GM19238 (cell line): ENCODE results near the gene ALDOC.

Source experiments
- DNase-seq: peaks from one replicate; pipeline ENCODE4 v3.0.0; 2011; ENCODE audit warnings: low spot score; ENCODE audit not compliant: insufficient read length

ALDOC gene

DNA sequence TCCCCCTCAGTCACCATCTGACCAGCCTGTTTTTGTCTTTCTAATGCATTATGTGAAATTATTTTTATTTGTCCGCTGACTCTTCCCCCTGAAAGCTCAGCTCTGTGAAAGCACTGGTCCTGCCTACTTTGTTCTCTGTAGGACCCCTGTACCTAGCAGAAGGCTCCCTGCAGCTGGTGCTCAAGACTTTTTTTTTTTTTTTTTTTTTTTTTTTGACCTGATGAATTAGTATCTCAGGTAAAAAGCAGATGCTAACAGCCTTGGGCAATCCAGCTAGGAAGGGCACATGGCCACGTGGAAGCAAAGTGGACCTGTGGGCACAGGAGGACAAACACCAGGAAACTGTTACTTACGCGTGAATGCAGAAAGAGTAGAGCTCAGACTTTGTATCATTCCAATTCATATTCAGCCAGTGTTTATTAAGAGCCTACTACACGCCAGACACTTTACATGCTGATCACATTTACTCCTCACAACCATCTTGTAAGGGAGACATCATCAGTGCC is 23.6 kb downstream of the ALDOC start:
- DNase-seq, result no peak

DNA sequence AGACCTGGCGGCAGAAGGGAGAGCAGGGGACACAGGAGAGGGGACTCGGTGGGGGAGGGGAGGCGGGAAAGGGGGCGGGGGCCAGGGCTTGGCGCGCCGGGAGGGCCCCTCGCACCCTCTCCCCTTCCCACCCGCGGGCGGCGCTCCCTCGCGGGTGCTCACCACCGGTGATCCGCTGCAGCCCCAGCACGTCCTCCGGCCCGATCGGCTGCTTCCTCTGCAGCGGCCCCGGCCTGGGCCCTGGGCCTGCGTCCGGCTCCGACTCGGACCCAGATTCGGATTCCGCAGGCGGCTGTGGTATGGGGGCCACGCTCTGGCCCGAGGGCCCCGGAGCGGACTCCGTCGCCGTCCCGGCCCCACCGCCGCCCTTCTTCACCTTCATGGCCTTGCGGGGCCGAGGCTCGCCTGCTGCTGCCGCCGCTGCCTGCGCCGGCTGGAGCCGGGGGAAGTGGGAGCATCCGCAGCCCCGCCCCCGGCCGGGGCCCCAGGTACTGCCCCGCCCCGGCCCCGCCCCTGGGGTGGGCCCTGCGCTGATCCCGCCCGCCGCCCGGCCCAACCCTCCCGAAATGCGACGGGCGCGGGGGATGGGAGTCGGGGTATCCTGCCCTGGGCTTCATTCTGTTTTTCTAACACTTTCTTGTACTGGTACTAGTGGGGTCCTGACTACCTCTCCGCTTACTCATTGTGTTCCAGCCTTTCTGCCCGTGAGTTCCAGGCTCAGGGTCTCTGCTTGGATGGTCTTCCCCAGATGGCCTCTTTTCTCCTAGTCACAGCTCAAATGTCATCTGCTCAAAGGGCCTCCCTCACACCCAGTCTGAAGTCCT is 24.3 kb downstream of the ALDOC start, which contains the start of gene UNC119:
UNC119 (minus strand) TSS at position 449 of the 824 bp plus-strand sequence; CDS start at position 382, 67 bp downstream.
- DNase-seq, result peak; percentile 83

DNA sequence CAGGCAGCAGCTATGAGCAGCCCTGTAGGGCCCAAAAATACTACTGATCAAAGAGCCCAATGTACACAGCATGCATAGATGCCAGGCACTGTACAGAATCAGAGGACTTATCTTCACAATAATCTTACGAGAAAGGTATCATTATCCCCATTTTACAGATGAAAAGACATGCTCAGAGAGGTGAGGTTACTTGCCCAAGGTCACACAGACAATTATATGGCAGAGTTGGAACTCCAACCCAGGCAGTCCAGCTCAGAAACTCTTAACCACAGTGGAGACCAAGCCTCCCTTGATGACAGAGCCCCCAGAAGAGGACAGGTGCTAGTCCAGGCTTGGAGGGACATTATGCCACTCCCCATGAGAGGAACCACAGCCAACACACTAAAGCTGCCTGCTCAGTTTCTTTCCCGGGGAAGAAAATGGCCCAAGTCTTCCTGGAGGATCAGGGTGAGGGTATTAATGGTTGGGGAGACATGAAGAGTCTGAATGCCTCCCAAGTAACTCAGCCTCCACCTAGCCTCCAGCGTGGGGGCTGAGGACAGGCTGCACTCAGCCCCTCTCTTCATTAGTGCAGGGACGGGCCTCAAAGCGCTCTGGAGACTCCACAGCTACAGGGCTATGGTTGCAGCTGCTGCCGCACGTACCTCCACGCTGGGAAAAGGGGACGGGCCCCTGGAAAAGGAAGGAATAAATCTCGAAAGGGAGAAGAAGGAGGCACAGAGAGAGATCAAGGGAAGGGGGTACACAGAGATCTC is 25.1 kb downstream of the ALDOC start:
- no peak for DNase-seq

DNA sequence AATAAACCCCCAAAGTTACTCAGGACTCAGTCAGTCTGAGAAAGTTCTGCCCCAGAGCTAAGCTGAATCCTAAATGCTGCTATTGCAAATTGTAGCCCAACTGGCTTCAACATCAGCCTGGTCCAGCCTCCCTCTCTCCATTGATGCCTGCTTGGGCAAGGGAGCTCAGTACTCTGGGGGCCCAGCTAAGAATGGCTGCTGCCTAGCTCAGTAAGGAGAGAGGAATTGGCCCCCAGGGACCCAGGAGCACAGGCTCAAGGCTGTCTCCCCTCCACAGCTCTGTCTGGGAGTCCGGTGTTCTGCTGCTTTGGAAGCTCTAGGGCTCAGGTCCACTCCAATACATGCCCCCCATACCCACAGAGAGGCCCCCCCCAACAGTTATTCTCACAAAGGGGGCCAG is 25.8 kb downstream of the ALDOC start:
- DNase-seq, result no peak

DNA sequence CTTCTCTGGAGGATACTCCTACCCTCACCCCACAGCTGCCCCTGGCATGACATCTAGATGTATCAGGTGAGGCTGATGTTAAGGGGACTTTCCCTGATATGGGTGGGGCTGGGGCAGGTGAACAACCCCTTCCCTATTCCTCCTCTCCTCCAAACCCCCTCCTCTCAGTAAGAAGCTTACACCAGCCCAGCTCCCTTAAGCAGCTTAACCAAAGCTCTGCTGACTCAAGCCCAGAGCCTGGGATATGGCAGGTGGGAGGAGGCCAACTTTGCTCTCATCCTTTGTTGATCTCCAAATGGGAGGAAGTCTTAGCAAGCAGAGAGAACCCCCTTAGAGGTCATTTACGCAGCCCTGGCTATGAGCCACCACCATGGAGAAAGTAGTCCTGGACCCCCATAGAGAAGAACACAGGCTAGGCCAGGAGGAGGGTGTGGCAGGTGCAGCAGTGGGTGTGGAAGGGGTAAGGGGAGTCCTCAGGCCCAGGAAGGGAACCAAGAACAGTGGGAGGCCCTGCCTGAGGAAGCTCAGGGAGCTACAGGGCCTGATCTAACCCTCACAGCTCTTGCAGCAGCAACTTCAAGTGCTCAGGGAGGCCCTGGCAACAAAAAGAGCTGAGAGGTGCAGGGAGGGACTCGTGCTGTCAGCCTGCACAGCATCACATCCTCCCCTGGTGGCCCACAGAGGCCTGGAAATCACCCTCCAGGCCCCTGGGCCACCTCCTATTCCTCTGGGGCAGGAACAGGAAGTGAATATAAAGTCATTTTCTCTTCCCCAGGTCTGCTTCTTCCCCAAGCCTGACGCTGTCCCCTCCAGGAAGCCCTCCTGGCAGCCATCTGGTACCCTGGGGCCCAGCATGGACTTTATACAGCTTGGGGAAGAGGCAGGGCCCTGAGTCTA is 27.2 kb downstream of the ALDOC start:
- peak; percentile 81 for DNase-seq

DNA sequence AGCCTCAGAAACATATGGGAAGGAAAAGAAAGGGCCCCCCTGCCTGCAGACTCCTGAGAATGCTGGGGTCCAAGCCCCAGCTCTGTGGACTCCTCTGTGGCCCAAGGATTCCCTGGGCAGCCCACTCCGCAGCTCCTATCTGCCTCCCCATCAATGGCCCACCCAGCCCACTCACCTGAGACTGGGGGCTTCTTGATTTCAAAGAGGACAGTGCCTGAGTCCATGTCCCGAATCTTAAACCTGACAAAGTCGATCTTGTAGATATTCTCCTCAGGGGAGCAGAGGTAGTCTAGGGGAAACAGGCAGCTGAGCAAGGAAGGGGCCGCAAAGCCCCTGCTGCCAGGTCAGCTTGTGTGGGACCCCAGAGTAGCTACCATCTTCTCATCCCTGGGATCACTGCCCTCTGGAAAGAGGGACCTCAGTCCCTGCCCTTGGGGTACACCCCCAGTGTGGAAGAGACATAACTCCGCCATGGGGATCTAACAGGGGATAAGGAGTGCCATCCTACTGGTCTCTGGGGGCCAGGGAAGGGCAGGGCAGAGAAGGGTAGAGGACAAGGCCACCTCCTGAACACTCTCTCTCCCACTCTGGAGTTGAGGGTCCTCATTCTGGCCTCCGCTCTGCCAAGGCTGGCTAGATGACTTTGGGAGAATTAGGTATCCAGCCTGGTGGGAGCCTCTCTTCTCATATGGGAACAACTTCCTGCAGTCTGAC is 28.1 kb downstream of the ALDOC start:
- no peak for DNase-seq

DNA sequence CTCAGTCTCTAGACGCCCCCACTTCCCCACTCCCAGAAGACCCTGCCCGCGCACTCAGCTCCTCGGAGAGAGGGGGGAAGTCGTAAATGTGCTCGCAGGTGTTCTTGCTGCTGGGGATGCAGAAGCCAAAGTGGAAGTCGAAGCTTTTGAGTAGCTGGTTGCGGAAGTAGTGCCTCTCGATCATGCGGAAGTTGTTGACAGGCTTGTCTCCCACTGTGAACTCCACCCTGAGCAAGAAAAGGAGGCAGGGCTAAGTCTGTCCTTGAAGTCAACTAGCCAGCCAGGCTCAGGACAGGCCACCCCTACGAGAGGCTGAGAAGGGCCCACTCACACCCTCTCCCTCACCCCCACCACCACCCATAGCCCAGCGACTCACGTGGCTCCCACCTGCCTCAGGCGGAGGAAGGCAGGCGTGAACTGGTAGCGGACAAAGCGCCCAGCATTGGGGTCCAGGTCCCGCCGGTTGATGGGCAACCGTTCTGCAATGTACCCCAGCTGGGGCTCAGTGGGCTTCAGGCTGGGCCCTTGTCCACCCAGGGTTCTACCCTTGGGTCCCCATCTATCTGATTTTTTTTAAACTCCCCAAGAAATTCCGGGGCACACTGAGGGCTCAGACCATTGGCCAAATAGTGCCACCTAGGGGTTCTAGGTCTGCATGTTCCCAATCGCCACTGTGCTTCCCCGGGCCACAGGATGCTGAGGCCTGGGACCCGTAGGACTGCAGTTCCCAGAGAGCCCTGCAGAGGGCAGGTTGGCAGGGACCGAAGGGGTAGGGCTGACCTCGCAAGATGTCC is 28.9 kb downstream of the ALDOC start:
- DNase-seq, result peak; percentile 76

DNA sequence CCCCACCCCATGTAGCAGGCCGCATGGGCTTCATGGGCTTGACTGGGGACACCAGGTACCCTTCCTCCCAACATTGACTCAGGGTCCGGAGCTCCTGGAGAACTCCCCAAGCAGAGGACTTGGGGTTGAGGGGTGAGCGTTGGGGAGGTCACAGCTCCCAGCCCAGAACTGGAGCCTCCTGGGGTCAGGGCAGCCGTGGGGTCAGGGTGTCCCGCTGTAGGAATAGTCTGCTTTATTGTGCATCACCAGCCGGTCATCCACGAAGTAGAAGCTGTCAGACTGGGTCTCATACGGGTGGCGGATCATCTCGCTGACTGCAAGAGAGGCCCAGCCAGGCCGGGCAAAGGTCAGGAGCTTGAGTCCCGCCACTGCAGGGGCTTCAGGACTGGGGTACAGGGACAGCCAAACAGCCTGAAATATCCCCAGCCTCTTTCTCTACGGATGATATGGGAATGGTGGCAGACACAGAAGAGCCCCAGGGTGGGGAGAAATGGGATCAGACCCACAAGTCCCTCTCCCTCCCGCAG is 29.5 kb downstream of the ALDOC start:
- no peak for DNase-seq

DNA sequence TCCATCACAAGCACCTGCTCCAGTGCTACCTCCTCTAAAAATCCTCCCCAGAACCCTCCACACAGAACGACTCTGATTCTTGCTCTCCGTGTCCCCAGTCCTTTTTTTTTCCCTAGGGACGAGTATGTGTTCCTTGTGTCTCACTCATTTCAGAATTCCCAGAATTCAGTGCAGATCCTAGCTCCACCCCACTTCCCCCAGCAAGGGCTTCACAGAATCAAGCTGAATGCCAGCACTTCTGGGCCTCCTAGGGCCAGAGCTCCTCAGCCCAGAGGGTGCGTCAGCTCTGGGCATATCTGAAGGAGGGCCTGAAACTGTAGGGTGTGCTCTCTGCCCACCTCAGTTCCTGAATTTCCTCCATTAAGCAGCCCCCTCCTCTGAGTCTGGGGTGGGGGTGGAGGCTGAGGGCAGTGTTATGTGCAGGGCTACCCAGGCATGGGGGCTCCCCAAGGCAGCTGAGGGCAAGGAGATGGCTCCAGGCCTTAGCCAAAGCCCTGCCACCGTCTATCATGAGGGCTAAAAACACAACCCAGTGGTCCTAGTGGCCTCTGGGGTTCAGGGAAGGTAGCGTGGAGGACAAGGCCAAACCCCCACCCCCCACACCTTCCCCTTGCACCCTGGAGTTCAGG is 30.8 kb downstream of the ALDOC start:
- no peak for DNase-seq

DNA sequence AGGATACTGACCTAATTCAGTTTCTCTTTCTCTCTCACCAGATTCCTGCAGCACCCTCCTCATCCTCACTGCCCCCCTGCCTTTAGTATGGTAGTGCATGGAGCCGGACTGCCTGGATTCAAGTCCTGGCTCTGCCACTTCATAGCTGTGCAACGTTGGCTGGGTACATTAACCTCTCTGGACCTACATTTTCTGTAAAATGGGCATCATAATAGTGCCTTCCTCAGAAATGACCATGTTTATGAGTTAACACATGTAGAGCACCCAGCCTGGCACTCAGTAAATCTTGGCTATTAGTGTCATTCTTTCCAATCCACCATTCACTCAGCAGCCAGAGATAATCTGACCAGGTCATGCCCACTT is 31.6 kb downstream of the ALDOC start:
- DNase-seq, result no peak

DNA sequence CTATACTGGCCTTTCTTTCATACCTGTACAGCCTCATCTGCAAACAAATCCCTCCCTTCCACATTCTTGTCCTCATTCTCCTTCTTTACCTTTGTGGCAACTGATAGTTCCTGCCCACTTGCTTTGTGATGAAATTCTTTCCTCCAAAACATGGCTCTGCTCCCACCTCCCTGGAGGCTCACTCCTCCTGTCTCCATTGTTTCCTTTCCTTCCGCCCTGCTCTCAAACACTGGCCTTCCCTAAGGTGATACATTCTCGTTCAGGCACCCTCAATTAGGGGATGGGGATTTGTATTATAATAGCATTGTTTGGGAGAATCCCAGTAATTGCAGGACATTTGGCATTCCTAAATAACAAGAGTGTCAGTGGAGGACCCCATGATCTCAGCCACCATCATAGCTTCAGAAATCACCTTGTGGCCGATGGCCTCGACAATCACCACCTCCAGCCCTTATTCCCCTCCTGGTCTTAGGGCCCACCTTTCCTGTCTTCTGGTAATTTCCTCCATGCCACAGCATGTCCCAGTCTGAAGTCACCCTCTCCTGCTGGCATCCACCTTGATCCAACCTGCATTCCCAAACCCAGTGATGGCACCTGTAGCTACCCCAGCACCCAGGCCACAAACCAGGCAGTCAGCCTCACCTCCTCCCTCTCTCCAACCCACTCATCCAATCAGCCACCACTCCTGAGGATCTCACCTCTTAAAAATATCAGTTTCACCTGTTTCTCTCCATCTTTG is 32.1 kb downstream of the ALDOC start:
- no peak for DNase-seq

DNA sequence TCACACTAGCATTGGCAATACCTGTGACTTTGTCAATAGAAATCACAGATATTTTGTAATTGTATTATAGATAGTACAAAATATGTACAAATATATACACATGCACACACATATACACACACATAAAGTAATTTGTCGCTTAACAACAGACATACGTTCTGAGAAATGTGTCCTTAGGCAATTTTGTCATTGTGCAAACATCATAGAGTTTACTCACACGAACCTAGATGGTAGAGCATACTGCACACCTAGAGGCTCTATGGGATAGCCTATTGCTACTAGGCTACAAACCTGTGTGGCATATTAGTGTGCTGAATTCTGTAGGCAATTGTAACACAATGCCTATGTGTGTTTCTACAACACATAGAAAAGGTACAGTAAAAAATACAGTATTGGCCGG is 35.3 kb downstream of the ALDOC start:
- no peak for DNase-seq

DNA sequence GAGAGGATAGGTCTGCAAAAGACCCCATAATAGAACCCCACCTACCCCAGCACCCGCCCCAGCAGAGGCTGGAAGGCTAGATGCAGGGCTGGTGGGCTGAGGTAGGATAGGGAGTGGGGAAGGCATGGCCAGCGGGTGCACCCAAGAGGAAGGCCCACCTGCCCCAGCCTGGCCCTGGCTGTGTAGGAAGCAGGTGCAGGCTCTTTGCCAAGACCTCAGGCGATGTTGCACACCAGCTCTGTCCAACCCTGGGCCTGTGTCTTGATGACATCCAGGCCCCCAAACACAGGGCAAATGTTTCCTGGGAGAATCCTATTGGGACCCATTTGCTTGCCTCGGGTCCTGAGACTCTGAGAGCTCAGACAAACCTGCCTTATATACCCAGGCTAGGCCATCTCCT is 36.5 kb downstream of the ALDOC start:
- DNase-seq, result no peak

DNA sequence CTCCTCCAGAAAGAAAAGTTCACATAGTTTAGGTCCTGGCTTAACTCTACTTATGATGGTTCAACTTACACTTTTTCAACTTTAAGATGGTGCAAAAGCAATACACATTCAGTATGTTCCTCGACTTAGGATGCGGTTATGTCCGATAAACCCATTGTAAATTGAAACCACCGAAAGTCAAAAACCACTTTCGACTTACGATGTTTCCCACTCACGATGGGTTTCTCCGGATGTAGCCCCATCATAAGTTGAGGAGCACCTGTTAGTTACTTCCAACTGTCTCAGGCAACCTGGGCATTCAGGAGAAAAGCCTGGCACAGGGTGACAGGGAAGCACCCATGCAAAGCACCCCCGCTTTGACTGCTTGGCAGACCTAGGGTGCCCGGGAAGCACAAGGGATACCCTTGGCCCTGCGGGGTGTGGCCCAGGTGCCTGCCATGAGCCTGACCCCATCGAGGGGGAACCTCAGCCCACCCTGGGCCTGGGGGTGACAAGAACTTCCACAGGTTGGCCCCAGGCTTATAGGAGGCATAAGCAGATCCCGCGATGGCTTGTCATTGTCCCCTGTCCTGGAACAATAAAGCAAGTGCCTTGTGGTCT is 38.3 kb downstream of the ALDOC start:
- DNase-seq, result no peak

DNA sequence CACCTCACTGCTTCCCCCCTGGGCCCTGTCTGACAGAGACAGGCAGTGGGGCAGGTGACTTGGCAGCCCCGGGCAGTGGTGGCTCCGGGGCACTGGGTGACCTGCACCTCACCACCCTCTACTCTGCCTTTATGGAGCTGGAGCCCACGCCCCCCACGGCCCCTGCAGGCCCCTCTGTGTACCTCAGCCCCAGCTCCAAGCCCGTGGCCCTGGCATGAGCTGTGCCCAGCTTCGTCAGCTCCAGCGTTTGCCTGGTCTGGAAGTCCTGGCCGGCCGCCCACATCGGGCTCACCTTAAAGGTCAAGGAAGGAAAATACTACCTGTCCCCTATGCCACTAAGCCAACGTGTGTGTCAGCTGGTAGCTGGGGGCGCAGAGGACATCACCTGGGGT is 39.5 kb downstream of the ALDOC start:
- DNase-seq, result no peak

DNA sequence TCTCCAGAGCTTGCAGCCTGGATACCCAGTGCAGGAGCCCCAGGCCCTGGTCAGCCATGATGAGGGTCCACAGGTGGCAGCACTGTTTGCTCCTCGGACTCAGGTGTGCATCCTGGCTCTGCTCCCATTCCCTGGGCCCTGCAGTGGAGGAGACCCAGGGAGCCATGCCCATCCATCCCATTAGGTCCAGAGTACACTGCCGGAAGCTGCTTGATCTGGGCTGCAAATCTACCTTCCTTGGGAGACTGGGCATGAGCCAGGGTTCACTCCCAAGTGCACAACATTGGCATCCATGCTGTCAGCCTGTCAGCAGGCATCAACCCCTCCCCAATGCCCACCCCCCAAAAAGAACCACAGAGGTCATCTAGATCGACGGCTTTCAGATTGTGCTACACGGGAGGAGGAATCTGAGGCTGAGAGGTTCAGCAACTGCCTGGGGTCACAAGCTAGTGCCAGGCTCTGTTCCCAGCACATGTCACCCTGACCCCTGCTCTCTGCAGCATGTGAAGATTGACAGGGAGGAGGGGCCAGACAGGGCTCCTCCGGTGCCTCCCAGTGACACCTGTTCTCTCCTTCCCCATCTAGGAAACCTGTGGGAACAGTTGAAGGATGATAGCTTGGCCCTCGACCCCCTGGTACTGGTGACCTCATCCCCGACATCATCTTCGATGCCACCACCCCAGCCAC is 40.0 kb downstream of the ALDOC start:
- no peak for DNase-seq

DNA sequence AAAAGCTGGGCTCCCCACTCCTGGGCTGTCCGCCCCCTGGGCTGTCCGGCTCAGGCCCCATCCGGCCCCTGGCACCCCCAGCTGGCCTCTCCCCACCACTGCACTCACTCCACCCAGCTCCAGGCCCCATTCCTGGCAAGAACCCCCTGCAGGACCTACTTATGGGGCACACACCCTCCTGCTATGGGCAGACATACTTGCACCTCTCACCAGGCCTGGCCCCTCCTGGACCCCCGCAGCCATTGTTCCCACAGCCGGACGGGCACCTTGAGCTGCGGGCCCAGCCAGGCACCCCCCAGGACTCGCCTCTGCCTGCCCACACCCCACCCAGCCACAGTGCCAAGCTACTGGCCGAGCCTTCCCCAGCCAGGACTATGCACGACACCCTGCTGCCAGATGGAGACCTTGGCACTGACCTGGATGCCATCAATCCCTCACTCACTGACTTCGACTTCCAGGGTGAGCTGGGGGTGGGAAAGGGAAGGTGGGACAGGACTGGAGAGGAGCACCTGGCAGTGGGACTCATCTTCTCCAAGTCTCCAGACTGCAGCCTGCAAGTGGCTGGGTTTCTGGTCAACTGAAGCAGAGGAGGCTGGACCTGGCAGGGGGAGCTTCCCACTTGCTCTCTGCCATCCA is 41.8 kb downstream of the ALDOC start:
- no peak for DNase-seq
